ENCODE results near the gene LYPD5.
"Not testable (repeated sequence)": the region's sequence is repeated elsewhere in the genome, so short reads cannot be mapped to it uniquely, and the experiment has no call there.

The LYPD5 gene

GRCh38 chr19:43776286-43776685, 26.0 kb downstream of the LYPD5 start:
- no peak for DNase-seq

GRCh38 chr19:43775299-43775890, 26.9 kb downstream of the LYPD5 start:
- no peak for DNase-seq

DNA sequence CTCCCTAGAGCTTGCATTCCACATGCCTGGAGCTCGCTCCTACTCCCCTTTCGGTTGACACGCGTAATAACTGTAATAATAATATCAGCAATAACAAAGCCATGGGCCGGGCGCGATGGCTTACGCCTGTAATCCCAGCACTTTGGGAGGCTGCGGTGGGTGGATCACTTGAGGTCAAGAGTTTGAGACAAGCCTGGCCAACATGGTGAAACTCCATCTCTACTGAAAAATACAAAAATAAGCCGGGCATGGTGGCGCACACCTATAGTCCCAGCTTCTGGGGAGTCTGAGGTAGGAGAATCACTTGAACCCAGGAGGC, 27.3 kb downstream of the LYPD5 start:
- DNase-seq: not testable (repeated sequence)

GRCh38 chr19:43774103-43774939, 27.9 kb downstream of the LYPD5 start:
- DNase-seq: no peak

DNA sequence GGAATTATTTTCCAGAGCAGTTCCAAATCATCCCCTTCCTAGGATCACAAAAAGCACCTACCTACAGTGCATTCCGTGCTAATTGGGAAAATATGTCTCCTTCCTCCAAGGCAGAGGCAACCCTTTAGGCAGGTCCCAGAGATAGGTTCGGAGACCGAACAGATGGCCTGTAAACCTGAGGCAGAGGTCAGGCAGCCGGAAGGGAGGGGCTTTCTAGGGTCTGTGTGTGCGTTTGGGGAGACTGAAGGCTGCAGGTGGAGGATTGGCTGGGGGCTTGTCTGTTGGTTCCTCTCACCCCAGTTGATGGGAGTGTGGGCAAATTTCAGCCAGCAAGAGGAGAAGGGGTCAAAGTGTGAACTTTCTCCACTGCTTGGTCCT, 28.5 kb downstream of the LYPD5 start:
- no peak for DNase-seq

GRCh38 chr19:43769256-43769655, 33.0 kb downstream of the LYPD5 start:
- no peak for DNase-seq

- DNase-seq: no peak
These were observed 33.8 kb downstream of the LYPD5 start for GRCh38 chr19:43768273-43769050.

DNA sequence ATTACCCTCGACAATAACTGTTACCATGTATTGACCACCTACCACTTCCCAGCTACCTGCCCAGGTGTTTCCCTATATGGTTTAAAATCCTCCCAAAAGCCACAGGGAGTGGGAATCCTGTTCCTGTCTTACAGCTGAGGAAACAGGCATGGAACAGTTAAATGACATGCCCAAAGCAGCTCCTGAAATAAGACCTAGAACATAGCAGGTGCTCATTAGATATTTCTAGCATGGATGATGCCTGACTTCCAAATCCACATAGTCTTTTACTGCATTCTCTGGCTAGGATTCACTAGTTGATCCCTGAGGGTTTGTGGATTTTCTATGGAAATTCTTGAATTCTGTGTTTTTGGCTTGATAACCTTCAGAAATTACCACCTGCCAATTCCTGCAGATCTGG, 34.4 kb downstream of the LYPD5 start:
- no peak for DNase-seq

DNA sequence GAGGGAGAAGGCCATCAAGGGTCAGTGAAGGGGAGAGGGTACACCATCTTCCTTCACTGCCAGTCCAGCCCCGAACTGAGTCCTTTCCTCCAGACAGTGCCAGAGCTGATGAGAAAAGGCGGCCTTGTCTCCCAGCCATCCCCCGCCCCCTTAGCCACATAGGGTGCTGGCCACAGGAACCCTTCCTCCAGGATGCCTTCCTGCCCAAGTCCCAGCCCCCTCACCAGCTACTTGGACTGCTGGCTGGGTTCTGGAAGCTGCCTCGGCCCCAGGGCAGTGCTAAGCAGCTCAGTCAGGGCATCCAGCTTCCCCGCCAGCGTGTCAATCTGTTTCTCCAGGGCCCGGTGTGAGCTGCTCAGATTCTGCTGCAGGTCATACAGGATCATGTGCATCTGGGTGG, 34.9 kb downstream of the LYPD5 start:
- DNase-seq: no peak

DNA sequence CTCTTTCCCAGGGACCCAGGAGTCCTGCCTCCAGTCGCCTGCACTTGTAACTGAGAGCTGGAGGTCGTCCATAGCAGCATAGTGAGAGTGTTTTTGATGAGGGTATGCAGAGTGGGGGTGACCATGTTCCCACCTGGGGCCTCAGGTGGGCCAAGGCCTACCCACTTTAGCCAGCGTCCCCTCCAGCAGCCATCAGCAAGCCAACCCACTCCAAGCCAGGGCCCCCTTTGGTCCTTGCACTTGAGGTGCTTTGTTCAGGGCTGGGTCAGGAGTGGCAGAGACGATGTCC, 35.5 kb downstream of the LYPD5 start:
- DNase-seq: no peak

GRCh38 chr19:43765109-43765876, 37.0 kb downstream of the LYPD5 start:
- DNase-seq: no peak

- not testable (repeated sequence) for DNase-seq
These were observed 37.6 kb downstream of the LYPD5 start for GRCh38 chr19:43764684-43765083.

GRCh38 chr19:43763473-43763939, 38.7 kb downstream of the LYPD5 start:
- DNase-seq: no peak

- no peak for DNase-seq
These were observed 39.4 kb downstream of the LYPD5 start for GRCh38 chr19:43762814-43763213.

- DNase-seq: no peak
These were observed 41.3 kb downstream of the LYPD5 start for GRCh38 chr19:43760941-43761340.

GRCh38 chr19:43759515-43759914, 42.7 kb downstream of the LYPD5 start:
- no peak for DNase-seq

- peak; percentile 78 for DNase-seq
These were observed 46.9 kb downstream of the LYPD5 start for GRCh38 chr19:43755256-43755801.

DNA sequence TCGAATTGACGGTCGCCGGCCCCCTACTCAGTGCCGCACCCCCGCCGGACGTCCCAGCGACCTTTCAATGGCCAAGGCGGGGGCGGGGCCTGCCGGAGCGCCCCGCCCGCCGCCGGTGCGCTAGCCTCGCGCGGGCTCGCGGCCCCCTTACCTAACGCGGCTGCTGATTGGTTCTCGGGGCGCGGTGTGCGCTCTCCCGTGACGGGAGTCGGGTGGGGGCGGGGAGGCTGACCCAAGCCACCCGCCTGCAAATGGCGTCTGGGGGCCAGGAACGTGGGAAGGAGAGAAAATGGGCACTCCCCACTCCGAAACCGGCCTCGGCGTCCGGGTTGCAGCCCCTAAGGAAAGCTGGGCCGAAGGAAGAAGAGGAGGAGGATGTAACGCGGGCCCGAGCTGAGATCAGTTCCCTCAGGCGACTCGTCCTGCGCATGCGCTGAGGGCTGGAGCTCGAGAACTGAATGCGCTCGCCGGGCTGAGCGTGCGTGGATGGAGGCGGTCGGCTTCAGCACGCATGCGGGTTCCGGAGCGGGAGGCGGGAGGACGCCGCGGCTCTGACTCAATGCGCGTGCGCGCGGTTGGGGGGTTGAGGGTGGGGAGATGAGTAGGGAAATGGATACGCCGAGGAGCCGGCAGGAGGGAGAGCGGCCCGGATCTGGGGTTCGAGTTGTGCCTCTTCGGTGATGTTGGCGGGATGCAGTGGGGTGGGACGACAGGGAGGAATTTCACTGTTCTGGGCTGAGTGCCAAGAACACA, 47.6 kb downstream of the LYPD5 start, which contains the start of gene SMG9:
Gene SMG9, minus strand, starts transcription at position 460 of the 753 bp plus-strand sequence. CDS start 4,221 bp downstream, outside the sequence.
- DNase-seq: peak; percentile 98

DNA sequence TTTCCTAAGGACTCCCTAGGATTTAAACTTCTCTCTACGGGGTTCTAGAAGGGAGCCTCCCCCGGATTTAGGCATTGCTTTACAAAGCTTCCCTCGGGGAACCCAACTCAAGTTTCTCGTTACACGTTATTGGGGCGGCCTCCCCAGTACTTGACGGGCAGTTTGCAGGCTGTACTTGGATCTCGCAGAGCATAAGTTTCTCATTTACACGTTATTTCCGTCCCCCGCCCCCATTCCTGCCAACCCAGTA, 48.1 kb downstream of the LYPD5 start:
- no peak for DNase-seq

- no peak for DNase-seq
These were observed 49.9 kb downstream of the LYPD5 start for GRCh38 chr19:43752287-43752875.

DNA sequence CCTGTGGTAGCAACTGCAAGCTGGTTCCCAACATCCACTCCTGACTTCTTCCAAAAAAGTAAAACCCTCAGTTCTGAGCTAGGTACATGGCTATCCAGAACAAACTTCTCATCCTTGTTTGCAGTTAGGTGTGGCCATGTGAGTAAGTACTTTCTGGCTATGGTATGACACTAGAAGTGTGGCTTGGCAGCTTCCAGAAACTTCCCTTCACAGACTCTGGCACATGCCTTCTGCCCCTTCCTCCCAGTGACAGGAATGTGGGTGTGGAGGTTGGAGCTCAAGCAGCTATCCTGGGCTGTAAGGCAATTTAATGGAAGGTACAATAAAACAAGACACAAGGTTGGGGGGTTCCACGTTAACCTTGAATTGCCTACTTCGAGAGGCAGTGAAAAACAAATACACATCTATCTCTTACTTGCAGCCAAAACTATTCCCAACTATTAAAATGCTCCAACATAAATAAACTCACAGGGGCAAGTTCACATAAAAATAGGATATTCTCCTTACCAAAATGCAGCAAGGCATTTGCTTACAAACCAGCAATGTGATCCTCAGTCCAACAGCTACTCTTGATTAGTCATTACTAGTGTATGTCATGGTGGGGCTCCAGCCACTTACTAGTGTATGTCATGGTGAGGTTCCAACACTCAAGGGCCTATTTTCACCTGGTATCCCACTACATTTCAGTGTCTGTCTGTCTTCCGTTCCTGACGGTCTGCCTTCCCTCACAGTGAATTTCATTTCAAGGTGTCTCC, 50.6 kb downstream of the LYPD5 start:
- no peak for DNase-seq
